LNCaP clone FGC (cell line): Measurements from ENCODE around the gene IL1A.

ENCODE experiments used
- DNase-seq: peaks from one replicate; pipeline ENCODE4 v3.0.0-alpha.2; 2011; ENCODE audit warnings: low read depth
- H3K4me3 ChIP-seq: 2 replicates; pipeline ENCODE4 v1.5.1; 2011; ENCODE audit warnings: mild to moderate bottlenecking, low read depth, low read length, control low read depth
- CTCF ChIP-seq: IDR thresholded peaks from 2 replicates; pipeline ENCODE4 v1.5.1; 2012; ENCODE audit warnings: mild to moderate bottlenecking; ENCODE audit not compliant: control insufficient read depth, insufficient read depth; ENCODE audit errors: extremely low read depth

Gene IL1A

GRCh38 chr2:112726487-112727190, 57.7 kb downstream of the IL1A start:
- TF ChIP-seq CTCF = peak; percentile 97
- no peak overlapping the region for H3K4me3 ChIP-seq
- DNase-seq = peak; percentile 84

GRCh38 chr2:112725545-112726457, 58.5 kb downstream of the IL1A start:
- TF ChIP-seq CTCF = no peak
- no peak for DNase-seq
- H3K4me3 ChIP-seq = no peak overlapping the region

GRCh38 chr2:112724591-112725525, 59.4 kb downstream of the IL1A start:
- DNase-seq = no peak

GRCh38 chr2:112723995-112724394, 60.3 kb downstream of the IL1A start:
- no peak overlapping the region for H3K4me3 ChIP-seq
- no peak for TF ChIP-seq CTCF
- DNase-seq = no peak

More at GRCh38 chr2:112724591-112725525, 59.4 kb downstream of the IL1A start:
- H3K4me3 ChIP-seq = no peak overlapping the region
- 0 out of 2 replicates have a peak, but pooled peaks have one; percentile 2 for TF ChIP-seq CTCF
